ENCODE results near the gene STK25.
"Not testable (repeated sequence)": the region's sequence is repeated elsewhere in the genome, so short reads cannot be mapped to it uniquely, and the experiment has no call there.

Gene STK25

GRCh38 chr2:241507430-241508239, 749 bp downstream of the STK25 start:
- DNase-seq: peak; percentile 58 to 71

GRCh38 chr2:241506793-241507429, 1.5 kb downstream of the STK25 start:
- no peak for DNase-seq

- DNase-seq: not testable (repeated sequence)
Observed at GRCh38 chr2:241506317-241506716, 2.1 kb downstream of the STK25 start.

GRCh38 chr2:241505781-241506201, 2.6 kb downstream of the STK25 start:
- DNase-seq: no peak

GRCh38 chr2:241505086-241505780, 3.2 kb downstream of the STK25 start:
- no peak for DNase-seq

- DNase-seq: no peak
Observed at GRCh38 chr2:241503776-241504392, 4.5 kb downstream of the STK25 start.

GRCh38 chr2:241502281-241502680, 6.1 kb downstream of the STK25 start:
- no peak for DNase-seq

- no peak for DNase-seq
Observed at GRCh38 chr2:241501551-241501950, 6.8 kb downstream of the STK25 start.

GRCh38 chr2:241501099-241501541, 7.3 kb downstream of the STK25 start:
- DNase-seq: no peak

GRCh38 chr2:241500431-241500975, 7.9 kb downstream of the STK25 start:
- no peak for DNase-seq

GRCh38 chr2:241500016-241500415, 8.4 kb downstream of the STK25 start:
- no peak for DNase-seq

- peak; percentile 86 to 93 for DNase-seq
Observed at GRCh38 chr2:241499146-241499965, 9.0 kb downstream of the STK25 start.

GRCh38 chr2:241498115-241499070, 10.0 kb downstream of the STK25 start:
- DNase-seq: no peak

GRCh38 chr2:241496904-241497877, 11.2 kb downstream of the STK25 start:
- peak; percentile 23 to 32 for DNase-seq

GRCh38 chr2:241496003-241496707, 12.2 kb downstream of the STK25 start:
- no peak for DNase-seq

- DNase-seq: no peak
Observed at GRCh38 chr2:241495172-241496002, 13.0 kb downstream of the STK25 start.

GRCh38 chr2:241494311-241494908, 14.0 kb downstream of the STK25 start:
- DNase-seq: no peak

Data from NCI-H2081 (cell line).